Astrocyte (in vitro differentiated cells and primary cell): ENCODE data around the gene MAN1C1. TPM values are rescaled to one million over a fixed set of nuclear protein-coding genes. Genes with fewer than 3 reads are reported as not detected.
A peak's percentile ranks its signal among the peaks of the same experiment; 100 is the strongest.

ENCODE experiments used
- DNase-seq: peaks from one replicate; pipeline ENCODE4 v3.0.0-alpha.2; 2010; ENCODE audit warnings: low read depth
- FAIRE-seq: peaks from 2 replicates; lab custom pipeline; 2011; peaks lifted over from hg19 to GRCh38; lab: Jason Lieb, UNC
- H2AFZ ChIP-seq: 2 replicates; pipeline ENCODE4 v1.6.0; 2012; ENCODE audit warnings: low read depth, low read length, inconsistent platforms
- H3K27ac ChIP-seq: 2 replicates; pipeline ENCODE4 v1.5.1; 2011; ENCODE audit warnings: low read depth, low read length, inconsistent platforms
- H3K27me3 ChIP-seq: 2 replicates; pipeline ENCODE4 v1.6.0; 2011; ENCODE audit warnings: low read length, inconsistent platforms; ENCODE audit not compliant: insufficient read depth
- H3K36me3 ChIP-seq: 2 replicates; pipeline ENCODE4 v1.5.1; 2011; ENCODE audit warnings: low read length, inconsistent platforms; ENCODE audit not compliant: insufficient read depth
- H3K4me1 ChIP-seq: 2 replicates; pipeline ENCODE4 v1.5.1; 2011; ENCODE audit warnings: low read length, inconsistent platforms; ENCODE audit not compliant: insufficient read depth
- H3K4me2 ChIP-seq: 2 replicates; pipeline ENCODE4 v1.6.0; 2012; ENCODE audit warnings: low read length, inconsistent platforms
- H3K4me3 ChIP-seq: 2 replicates; pipeline ENCODE4 v1.5.1; 2011; ENCODE audit warnings: low read depth, mild to moderate bottlenecking, low read length, inconsistent platforms; ENCODE audit not compliant: insufficient read depth
- H3K79me2 ChIP-seq: 2 replicates; pipeline ENCODE4 v1.6.0; 2012; ENCODE audit warnings: mild to moderate bottlenecking, low read length, inconsistent platforms; ENCODE audit not compliant: insufficient read depth
- H3K9ac ChIP-seq: 2 replicates; pipeline ENCODE4 v1.6.0; 2012; ENCODE audit warnings: mild to moderate bottlenecking, low read length, inconsistent platforms
- H3K9me3 ChIP-seq: 2 replicates; pipeline ENCODE4 v1.5.1; 2012; ENCODE audit warnings: low read depth, mild to moderate bottlenecking, low read length, inconsistent platforms; ENCODE audit not compliant: insufficient read depth
- H4K20me1 ChIP-seq: 2 replicates; pipeline ENCODE4 v1.6.0; 2012; ENCODE audit warnings: low read length, inconsistent platforms; ENCODE audit not compliant: insufficient read depth
- H3K27ac Mint-ChIP-seq: one replicate; pipeline ENCODE4 v1.8.0; 2021; ENCODE audit warnings: mild to moderate bottlenecking, mixed read lengths; ENCODE audit not compliant: unreplicated experiment
- H3K27me3 Mint-ChIP-seq: one replicate; pipeline ENCODE4 v1.8.0; 2021; ENCODE audit warnings: low read depth, mixed read lengths; ENCODE audit not compliant: unreplicated experiment
- H3K36me3 Mint-ChIP-seq: one replicate; pipeline ENCODE4 v1.8.0; 2021; ENCODE audit warnings: low read depth, mixed read lengths; ENCODE audit not compliant: unreplicated experiment
- H3K4me1 Mint-ChIP-seq: one replicate; pipeline ENCODE4 v1.8.0; 2021; ENCODE audit warnings: low read depth, mixed read lengths; ENCODE audit not compliant: unreplicated experiment
- H3K4me3 Mint-ChIP-seq: one replicate; pipeline ENCODE4 v1.8.0; 2021; ENCODE audit warnings: mild to moderate bottlenecking, moderate library complexity, mixed read lengths; ENCODE audit not compliant: unreplicated experiment
- H3K9me3 Mint-ChIP-seq: one replicate; pipeline ENCODE4 v1.8.0; 2021; ENCODE audit warnings: mild to moderate bottlenecking, mixed read lengths; ENCODE audit not compliant: unreplicated experiment
- EZH2 ChIP-seq: IDR thresholded peaks from 2 replicates; pipeline ENCODE4 v1.6.1; 2012; ENCODE audit warnings: mild to moderate bottlenecking, low read length, inconsistent platforms; ENCODE audit not compliant: insufficient read depth
- total RNA-seq: library from RNA; stranded (reverse); gene quantifications from 2 replicates; pipeline ENCODE4 v1.2.1, GENCODE V29; 2021
- TF ChIP-seq, protein P1 (sequence below): IDR thresholded peaks from 2 replicates; pipeline ENCODE4 v1.5.1; 2011; ENCODE audit warnings: low read depth, mild to moderate bottlenecking, inconsistent platforms, low read length, moderate library complexity; ENCODE audit not compliant: insufficient read depth

The MAN1C1 gene
- total RNA-seq, 1 donor from 2014 or later: 0.86 TPM

GRCh38 chr1:25680701-25681100, 64.1 kb downstream of the MAN1C1 start:
- Mint-ChIP-seq H3K27ac (no peak overlapping the region), H3K36me3 (peaks cover 3% of the 10 kb centered on the region), H3K4me1 (peaks cover 13% of the 10 kb centered on the region), H3K4me3 (no peak overlapping the region), H3K27me3 (peaks cover 32% of the 10 kb centered on the region), H3K9me3 (no peaks in the 10 kb centered on the region)
- Histone ChIP-seq H3K27me3 (peaks cover 26% of the 10 kb centered on the region), H2AFZ (no peak overlapping the region), H3K79me2 (no peaks in the 10 kb centered on the region), H3K27ac (no peak overlapping the region), H4K20me1 (no peaks in the 10 kb centered on the region), H3K4me3 (no peak overlapping the region), H3K4me1 (peaks cover 5% of the 10 kb centered on the region), H3K36me3 (no peaks in the 10 kb centered on the region), H3K9me3 (no peaks in the 10 kb centered on the region), H3K9ac (no peak overlapping the region), H3K4me2 (no peak overlapping the region)
- FAIRE-seq (no peak), DNase-seq (no peak)
- TF ChIP-seq, protein P1, sequence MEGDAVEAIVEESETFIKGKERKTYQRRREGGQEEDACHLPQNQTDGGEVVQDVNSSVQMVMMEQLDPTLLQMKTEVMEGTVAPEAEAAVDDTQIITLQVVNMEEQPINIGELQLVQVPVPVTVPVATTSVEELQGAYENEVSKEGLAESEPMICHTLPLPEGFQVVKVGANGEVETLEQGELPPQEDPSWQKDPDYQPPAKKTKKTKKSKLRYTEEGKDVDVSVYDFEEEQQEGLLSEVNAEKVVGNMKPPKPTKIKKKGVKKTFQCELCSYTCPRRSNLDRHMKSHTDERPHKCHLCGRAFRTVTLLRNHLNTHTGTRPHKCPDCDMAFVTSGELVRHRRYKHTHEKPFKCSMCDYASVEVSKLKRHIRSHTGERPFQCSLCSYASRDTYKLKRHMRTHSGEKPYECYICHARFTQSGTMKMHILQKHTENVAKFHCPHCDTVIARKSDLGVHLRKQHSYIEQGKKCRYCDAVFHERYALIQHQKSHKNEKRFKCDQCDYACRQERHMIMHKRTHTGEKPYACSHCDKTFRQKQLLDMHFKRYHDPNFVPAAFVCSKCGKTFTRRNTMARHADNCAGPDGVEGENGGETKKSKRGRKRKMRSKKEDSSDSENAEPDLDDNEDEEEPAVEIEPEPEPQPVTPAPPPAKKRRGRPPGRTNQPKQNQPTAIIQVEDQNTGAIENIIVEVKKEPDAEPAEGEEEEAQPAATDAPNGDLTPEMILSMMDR: no peak
- no peak for TF ChIP-seq EZH2

DNA sequence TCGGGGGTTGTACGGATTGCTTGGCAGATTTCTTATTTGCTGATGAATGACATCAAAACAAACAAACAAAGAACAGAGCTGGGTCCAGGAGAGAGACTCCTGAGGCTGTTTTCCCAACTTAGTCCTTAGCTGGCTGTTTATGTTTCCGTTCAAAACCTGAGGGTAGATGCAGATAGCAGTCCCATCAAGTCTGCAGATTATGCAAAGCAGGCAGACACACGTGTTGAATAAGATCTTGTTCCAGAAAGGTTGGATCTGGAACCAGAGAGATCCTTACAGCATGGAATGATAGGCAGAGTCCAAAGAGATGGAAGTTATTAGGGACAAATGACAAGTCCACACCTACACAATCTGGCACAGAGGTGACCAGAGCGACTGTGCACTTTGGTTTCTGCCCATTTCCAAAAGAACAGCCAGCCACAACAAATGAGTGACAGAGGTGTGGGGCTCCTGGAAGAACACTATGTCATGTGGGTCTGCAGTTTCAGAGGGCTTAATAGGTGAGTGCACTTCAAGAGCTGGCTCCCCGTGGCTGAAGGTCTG, 65.5 kb downstream of the MAN1C1 start:
- H3K4me3 ChIP-seq: no peak overlapping the region

GRCh38 chr1:25683177-25683576, 66.6 kb downstream of the MAN1C1 start:
- peaks cover 3% of the 10 kb centered on the region for H3K36me3 Mint-ChIP-seq
- no peaks in the 10 kb centered on the region for H4K20me1 ChIP-seq
- FAIRE-seq (no peak), DNase-seq (no peak)
- TF ChIP-seq, protein P1: no peak
- TF ChIP-seq EZH2: no peak
- H3K4me1 ChIP-seq: peaks cover 5% of the 10 kb centered on the region
- no peak overlapping the region for H3K4me3 Mint-ChIP-seq
- no peaks in the 10 kb centered on the region for H3K9me3 ChIP-seq
- peaks cover 42% of the 10 kb centered on the region for H3K27me3 Mint-ChIP-seq
- H3K79me2 ChIP-seq: no peaks in the 10 kb centered on the region
- peak overlapping the region; percentile 52 for H3K4me2 ChIP-seq
- H3K9me3 Mint-ChIP-seq: no peaks in the 10 kb centered on the region
- no peak overlapping the region for H2AFZ ChIP-seq
- H3K36me3 ChIP-seq: no peaks in the 10 kb centered on the region
- no peak overlapping the region for H3K4me3 ChIP-seq
- H3K27me3 ChIP-seq: peaks cover 23% of the 10 kb centered on the region
- H3K27ac Mint-ChIP-seq: no peak overlapping the region
- H3K9ac ChIP-seq: no peak overlapping the region
- no peak overlapping the region for H3K27ac ChIP-seq
- H3K4me1 Mint-ChIP-seq: peaks cover 10% of the 10 kb centered on the region

More for the DNA sequence above, 65.5 kb downstream of the MAN1C1 start:
- Histone ChIP-seq H4K20me1 (no peaks in the 10 kb centered on the region), H3K27ac (no peak overlapping the region), H3K79me2 (no peaks in the 10 kb centered on the region), H3K9me3 (no peaks in the 10 kb centered on the region), H3K36me3 (no peaks in the 10 kb centered on the region), H2AFZ (no peak overlapping the region), H3K4me2 (no peak overlapping the region), H3K4me1 (peaks cover 5% of the 10 kb centered on the region), H3K9ac (no peak overlapping the region), H3K27me3 (peaks cover 28% of the 10 kb centered on the region)
- no peak overlapping the region for H3K27ac Mint-ChIP-seq
- TF ChIP-seq, protein P1: no peak
- H3K36me3 Mint-ChIP-seq: peaks cover 3% of the 10 kb centered on the region
- no peak overlapping the region for H3K4me3 Mint-ChIP-seq
- no peak for DNase-seq
- no peaks in the 10 kb centered on the region for H3K9me3 Mint-ChIP-seq
- H3K27me3 Mint-ChIP-seq: peaks cover 41% of the 10 kb centered on the region
- H3K4me1 Mint-ChIP-seq: peaks cover 10% of the 10 kb centered on the region
- no peak for FAIRE-seq
